ENCODE measurements around the gene JARID2. TPM values are rescaled to one million over a fixed set of nuclear protein-coding genes. Genes with fewer than 3 reads are reported as not detected.

The JARID2 gene
- total RNA-seq, 6 experiments from 2014 or later = 2.5 to 3.9 (median 3.0) TPM

GRCh38 chr6:15515660-15516375, 269.9 kb downstream of the JARID2 start:
- intact Hi-C loops (cut with DNase I) = no loop called here
- WGBS (ENCODE audit: insufficient coverage, low coverage, low lambda C conversion rate, missing lambda C conversion rate) = 85% methylated on average over 12 of the region's 18 CpGs
- Histone ChIP-seq H3K27me3 (no peaks in the 10 kb centered on the region), H3K9me3 (no peaks in the 10 kb centered on the region), H3K36me3 (peaks cover 0 to 22% (median 0%) of the 10 kb centered on the region in 4 donors), H3K4me3 (no peak overlapping the region), H3K27ac (no peak overlapping the region), H3K4me1 (peaks cover 0 to 14% (median 5%) of the 10 kb centered on the region in 4 donors)
- no peak for TF ChIP-seq POLR2A (IDR thresholded peaks at IDR 0.05)
- TF ChIP-seq CTCF (IDR thresholded peaks at IDR 0.05) = no peak
- ATAC-seq = no peak
- DNase-seq = no peak

DNA sequence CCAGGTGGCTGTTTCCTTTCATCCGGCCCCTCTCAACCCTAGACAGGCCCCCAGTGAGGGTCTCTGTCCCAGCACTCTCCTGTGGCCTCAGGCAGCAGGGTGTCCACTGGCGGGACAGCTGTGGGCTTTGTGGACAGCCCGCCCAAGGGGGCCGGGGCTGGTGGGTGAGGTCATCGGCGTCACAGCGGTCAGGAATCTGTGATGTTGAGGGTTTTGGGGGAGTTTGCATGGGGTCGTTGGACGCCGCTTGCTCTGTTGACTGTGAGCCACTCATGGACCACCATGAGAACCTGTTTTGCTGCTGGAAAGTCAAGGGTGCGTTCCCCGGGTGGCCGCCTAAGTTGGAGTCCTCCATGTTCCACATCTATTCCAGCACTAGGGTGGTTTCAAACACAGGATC, 270.5 kb downstream of the JARID2 start:
- no peaks in the 10 kb centered on the region for H3K27me3 ChIP-seq
- intact Hi-C loops (cut with DNase I) = no loop called here
- ATAC-seq = no peak
- H3K27ac ChIP-seq = no peak overlapping the region
- no peak overlapping the region for H3K4me3 ChIP-seq
- peaks cover 0 to 25% (median 0%) of the 10 kb centered on the region in 4 donors for H3K36me3 ChIP-seq
- no peaks in the 10 kb centered on the region for H3K9me3 ChIP-seq
- peaks cover 0 to 8% (median 4%) of the 10 kb centered on the region in 4 donors for H3K4me1 ChIP-seq
- TF ChIP-seq CTCF (IDR thresholded peaks at IDR 0.05) (no peak), POLR2A (IDR thresholded peaks at IDR 0.05) (no peak)
- 100% methylated on average over 2 of the region's 13 CpGs for WGBS (ENCODE audit: insufficient coverage, low coverage, low lambda C conversion rate, missing lambda C conversion rate)
- no peak for DNase-seq

GRCh38 chr6:15516923-15517560, 271.2 kb downstream of the JARID2 start:
- H3K27ac ChIP-seq = no peak overlapping the region
- WGBS (ENCODE audit: insufficient coverage, low coverage, low lambda C conversion rate, missing lambda C conversion rate) = 93% methylated on average over 3 of the region's 29 CpGs
- peaks cover 0 to 2% (median under 1%) of the 10 kb centered on the region in 4 donors for H3K4me1 ChIP-seq
- no peaks in the 10 kb centered on the region for H3K27me3 ChIP-seq
- H3K4me3 ChIP-seq = no peak overlapping the region
- intact Hi-C loops (cut with DNase I) = no loop called here
- H3K36me3 ChIP-seq = peaks cover 0 to 25% (median 0%) of the 10 kb centered on the region in 4 donors
- H3K9me3 ChIP-seq = no peaks in the 10 kb centered on the region
- TF ChIP-seq CTCF (IDR thresholded peaks at IDR 0.05) = no peak
- TF ChIP-seq POLR2A (IDR thresholded peaks at IDR 0.05) = no peak
- DNase-seq (peak in 1 of 3 donors; percentile 38), ATAC-seq (no peak)

DNA sequence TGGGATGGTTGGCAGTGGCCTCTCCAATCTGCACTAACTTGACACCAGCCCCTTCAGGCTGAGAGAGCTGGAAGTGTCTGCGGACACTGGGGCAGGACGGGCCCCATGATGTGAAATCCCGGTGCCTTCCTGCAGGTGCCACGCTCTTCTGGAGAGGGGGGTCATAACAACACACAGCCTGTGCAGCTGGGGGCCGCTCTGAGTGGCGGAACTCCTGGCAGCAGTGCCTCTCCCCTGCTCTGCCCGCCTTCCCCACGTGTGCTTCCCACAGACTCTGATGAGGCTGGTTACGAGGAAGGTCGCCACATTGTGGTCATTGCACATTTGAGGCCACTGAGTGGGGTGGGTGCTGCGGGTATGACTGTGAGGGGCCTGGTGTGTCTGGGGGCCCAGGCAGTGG, 271.7 kb downstream of the JARID2 start:
- no peaks in the 10 kb centered on the region for H3K9me3 ChIP-seq
- H3K4me1 ChIP-seq = no peaks in the 10 kb centered on the region
- no peak overlapping the region for H3K4me3 ChIP-seq
- H3K27me3 ChIP-seq = no peaks in the 10 kb centered on the region
- intact Hi-C loops (cut with DNase I) = no loop called here
- peak in 1 of 3 donors; percentile 27 for DNase-seq
- WGBS (ENCODE audit: insufficient coverage, low coverage, low lambda C conversion rate, missing lambda C conversion rate) = 91% methylated on average over 4 of the region's 11 CpGs
- no peak overlapping the region for H3K27ac ChIP-seq
- ATAC-seq = no peak
- no peak for TF ChIP-seq CTCF (IDR thresholded peaks at IDR 0.05)
- TF ChIP-seq POLR2A (IDR thresholded peaks at IDR 0.05) = no peak
- H3K36me3 ChIP-seq = peaks cover 0 to 25% (median 0%) of the 10 kb centered on the region in 4 donors
